Right lobe of liver (tissue), 6 donors: ENCODE data around the gene ALPI. TPM values are rescaled to one million over a fixed set of nuclear protein-coding genes. Genes with fewer than 3 reads are reported as not detected.
"Not testable (repeated sequence)": the region's sequence is repeated elsewhere in the genome, so short reads cannot be mapped to it uniquely, and the experiment has no call there.

Experiments
- ATAC-seq, 4 donors: fragments of 200-7000 bp; cut with Tn5 transposase; one replicate each; pipeline ENCODE4 v1.9.1; 2020; ENCODE audit warnings: mild to moderate bottlenecking in 4 of 4, moderate library complexity in 4 of 4
- DNase-seq, 3 donors: peaks; one replicate each; pipeline ENCODE4 v3.0.0-alpha.2; 2020
- H3K27ac ChIP-seq, 3 donors: fragments of 200-600 bp; one replicate each; pipeline ENCODE4 v1.8.0; 2022
- H3K27me3 ChIP-seq, 2 donors: fragments of 200-600 bp; one replicate each; pipeline ENCODE4 v1.8.0; 2022
- H3K36me3 ChIP-seq, 4 donors: fragments of 200-600 bp; sonication (generic) in 1 of 4; one replicate each; pipeline versions ENCODE4 v1.5.1 to v1.8.0; 2017 to 2022; ENCODE audit warnings: control low read depth in 1 of 4
- H3K4me1 ChIP-seq, 4 donors: fragments of 200-600 bp; sonication (generic) in 1 of 4; one replicate each; pipeline versions ENCODE4 v1.5.1 to v1.8.0; 2017 to 2022; ENCODE audit warnings: control low read depth in 1 of 4
- H3K4me3 ChIP-seq, 3 donors: fragments of 200-600 bp; one replicate each; pipeline ENCODE4 v1.8.0; 2022
- H3K9me3 ChIP-seq, 4 donors: fragments of 200-600 bp; sonication (generic) in 1 of 4; one replicate each; pipeline versions ENCODE4 v1.5.1 to v1.8.0; 2017 to 2022; ENCODE audit warnings: control low read depth in 1 of 4
- POLR2A ChIP-seq: fragments of 450-650 bp; IDR thresholded peaks from one replicate; pipeline ENCODE4 v1.6.1; 2017; ENCODE audit warnings: antibody characterized with exemption, mild to moderate bottlenecking
- WGBS: methylation state at CpG from one replicate; pipeline ENCODE4 v1.1.6; 2018; ENCODE audit warnings: low coverage, low lambda C conversion rate; ENCODE audit not compliant: insufficient coverage; ENCODE audit errors: missing lambda C conversion rate; 5-methylcytosine and 5-hydroxymethylcytosine counted together
- intact Hi-C, 2 donors: fragments of 100-400 bp; cut with DNase I; formaldehyde crosslinking; loops; one replicate each; pipeline versions ENCODE4 v1.11.2 to v1.14.1; 2022
- total RNA-seq, 6 experiments: library from RNA; depleted of rRNA in 2 of 6; stranded (reverse); fragments of >200 nt in 2 of 6; fragmentation: NEBNext Ultra II Directional in 3 of 6; extraction: Animal tissue kit (Norgen Biotek cat#: 25700) in 3 of 6; gene quantifications; one replicate each; pipeline versions ENCODE4 v1.1.0 to v1.2.4, GENCODE V29; 2016 to 2023
- TF ChIP-seq, protein P1 (sequence below), 4 donors: fragments of 200-600 bp in 3 of 4; fragments of 450-650 bp in 1 of 4; IDR thresholded peaks; one replicate each; pipeline versions ENCODE4 v1.5.1 to v1.8.0; 2016 to 2022; ENCODE audit warnings: antibody characterized with exemption in 4 of 4, mild to moderate bottlenecking in 2 of 4
- donor health status: DM: no; HTN: yes; CAD: no.
- donor health status: DM: no; HTN: no; CAD: no.
- donor health status: DM: no; HTN: no; CAD: no.
- donor health status: DM: no; HTN: yes; CAD: no.
- donor health status: DM: no; HTN: yes; CAD: no.

Gene ALPI
- total RNA-seq, 6 experiments from 2014 or later: 0.19 to 0.25 TPM; not detected in 4

DNA sequence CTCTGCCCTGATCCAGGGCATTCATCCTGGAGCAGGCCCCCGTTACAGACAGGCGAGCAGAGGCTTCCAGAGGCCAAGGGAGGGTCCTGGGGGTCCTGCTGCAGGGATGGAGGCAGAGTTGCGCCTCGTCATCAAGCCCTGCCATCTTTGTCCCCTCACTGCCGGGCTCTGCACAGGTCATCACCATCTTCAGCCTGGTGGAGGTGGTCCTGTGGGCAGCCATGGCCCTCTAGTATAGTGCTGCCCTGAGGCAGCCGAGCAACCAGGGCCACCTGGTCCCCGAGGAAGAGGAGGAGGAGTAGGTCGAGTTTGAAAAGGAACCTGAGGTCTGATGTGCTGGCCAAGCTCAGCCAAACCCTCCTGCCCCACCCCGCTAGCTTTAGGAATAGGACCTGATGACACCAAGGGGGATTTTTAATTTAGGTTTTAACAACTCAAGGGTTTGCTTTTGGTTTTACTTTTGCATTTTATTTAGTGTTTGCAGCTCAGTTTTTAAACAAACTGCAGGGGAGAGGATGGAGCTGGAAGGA lies 8.8 kb upstream of the ALPI start:
- TF ChIP-seq POLR2A: no peak
- TF ChIP-seq, protein P1, sequence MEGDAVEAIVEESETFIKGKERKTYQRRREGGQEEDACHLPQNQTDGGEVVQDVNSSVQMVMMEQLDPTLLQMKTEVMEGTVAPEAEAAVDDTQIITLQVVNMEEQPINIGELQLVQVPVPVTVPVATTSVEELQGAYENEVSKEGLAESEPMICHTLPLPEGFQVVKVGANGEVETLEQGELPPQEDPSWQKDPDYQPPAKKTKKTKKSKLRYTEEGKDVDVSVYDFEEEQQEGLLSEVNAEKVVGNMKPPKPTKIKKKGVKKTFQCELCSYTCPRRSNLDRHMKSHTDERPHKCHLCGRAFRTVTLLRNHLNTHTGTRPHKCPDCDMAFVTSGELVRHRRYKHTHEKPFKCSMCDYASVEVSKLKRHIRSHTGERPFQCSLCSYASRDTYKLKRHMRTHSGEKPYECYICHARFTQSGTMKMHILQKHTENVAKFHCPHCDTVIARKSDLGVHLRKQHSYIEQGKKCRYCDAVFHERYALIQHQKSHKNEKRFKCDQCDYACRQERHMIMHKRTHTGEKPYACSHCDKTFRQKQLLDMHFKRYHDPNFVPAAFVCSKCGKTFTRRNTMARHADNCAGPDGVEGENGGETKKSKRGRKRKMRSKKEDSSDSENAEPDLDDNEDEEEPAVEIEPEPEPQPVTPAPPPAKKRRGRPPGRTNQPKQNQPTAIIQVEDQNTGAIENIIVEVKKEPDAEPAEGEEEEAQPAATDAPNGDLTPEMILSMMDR (IDR thresholded peaks at IDR 0.05): no peak
- no peak for ATAC-seq
- 100% methylated on average over 1 of the region's 9 CpGs for WGBS
- DNase-seq: peak in 1 of 3 donors; percentile 47
- Histone ChIP-seq H3K4me1 (peaks cover 0 to 29% (median 12%) of the 10 kb centered on the region in 4 donors), H3K9me3 (no peaks in the 10 kb centered on the region), H3K4me3 (no peak overlapping the region), H3K27ac (peak overlapping the region; percentile 86 to 100 (median 99)), H3K36me3 (no peaks in the 10 kb centered on the region), H3K27me3 (no peaks in the 10 kb centered on the region)
- intact Hi-C loops: no loop called here

DNA sequence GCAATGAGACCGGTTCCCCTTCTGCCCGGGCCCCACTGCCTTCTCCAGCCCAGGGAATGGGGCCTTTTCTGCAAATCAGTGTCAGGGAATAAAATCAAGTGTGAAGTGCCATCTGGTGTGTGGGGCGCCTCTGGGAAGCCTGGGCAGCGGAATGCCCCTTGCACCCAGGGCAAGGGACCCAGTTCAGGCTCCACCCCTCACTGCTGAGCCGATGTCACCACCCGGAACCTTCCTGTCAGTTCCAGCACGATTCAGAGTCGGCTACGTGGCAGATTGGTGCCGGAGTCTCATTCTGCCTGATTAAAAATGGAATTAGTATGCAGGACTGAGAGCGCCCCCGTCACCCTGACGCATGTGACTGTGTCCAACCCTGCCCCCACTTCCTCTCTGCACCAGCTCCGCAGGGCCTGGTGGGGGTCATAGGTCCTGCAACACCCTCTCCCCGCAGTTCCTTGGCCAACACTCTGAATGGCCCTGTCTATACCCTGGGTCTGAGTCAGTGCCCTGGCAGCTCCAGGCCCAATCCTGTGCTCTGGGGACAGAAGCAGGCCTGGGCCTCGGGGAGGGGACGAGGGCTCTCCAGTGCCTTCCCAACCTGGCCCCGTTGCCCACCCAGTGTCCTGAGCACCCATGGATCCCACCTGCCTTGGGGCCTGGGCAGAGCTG lies 8.2 kb upstream of the ALPI start:
- no peaks in the 10 kb centered on the region for H3K27me3 ChIP-seq
- peak; percentile 84 to 93 (median 90) for DNase-seq
- peaks cover 0 to 29% (median 12%) of the 10 kb centered on the region in 4 donors for H3K4me1 ChIP-seq
- H3K9me3 ChIP-seq: no peaks in the 10 kb centered on the region
- intact Hi-C loops: no loop called here
- H3K27ac ChIP-seq: peak overlapping the region; percentile 86 to 100 (median 99)
- no peak overlapping the region for H3K4me3 ChIP-seq
- H3K36me3 ChIP-seq: no peaks in the 10 kb centered on the region
- TF ChIP-seq, protein P1 (IDR thresholded peaks at IDR 0.05): no peak
- TF ChIP-seq POLR2A: peak; percentile 86
- peak; percentile 75 to 84 (median 82) for ATAC-seq
- WGBS: 33% methylated on average over 8 of the region's 18 CpGs

DNA sequence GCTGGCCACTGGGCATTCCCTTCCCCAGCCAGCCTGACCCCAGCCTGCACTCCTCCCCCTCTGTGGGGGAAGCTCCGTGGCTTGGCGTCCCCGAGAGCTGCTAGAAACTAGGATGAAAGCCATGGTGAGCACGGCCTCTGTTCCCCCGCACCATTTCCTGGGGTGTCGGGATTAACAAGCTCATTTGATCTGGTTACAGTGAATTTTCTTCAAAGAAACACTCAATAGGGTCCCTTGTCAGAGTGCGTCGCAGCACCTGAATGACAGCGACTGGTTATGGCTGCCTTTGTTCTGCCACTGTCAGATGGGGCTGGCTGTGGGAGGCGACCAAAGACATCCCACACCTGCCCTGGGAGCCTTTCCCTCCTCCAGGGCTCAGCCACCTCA lies 7.7 kb upstream of the ALPI start:
- WGBS: 86% methylated on average over 5 of the region's 10 CpGs
- no peaks in the 10 kb centered on the region for H3K9me3 ChIP-seq
- no peaks in the 10 kb centered on the region for H3K27me3 ChIP-seq
- no peak for ATAC-seq
- H3K4me3 ChIP-seq: no peak overlapping the region
- no peak for DNase-seq
- peak overlapping the region; percentile 86 to 100 (median 99) for H3K27ac ChIP-seq
- intact Hi-C loops: no loop called here
- H3K36me3 ChIP-seq: no peaks in the 10 kb centered on the region
- TF ChIP-seq, protein P1 (IDR thresholded peaks at IDR 0.05): no peak
- no peak for TF ChIP-seq POLR2A
- H3K4me1 ChIP-seq: peaks cover 0 to 29% (median 12%) of the 10 kb centered on the region in 4 donors

DNA sequence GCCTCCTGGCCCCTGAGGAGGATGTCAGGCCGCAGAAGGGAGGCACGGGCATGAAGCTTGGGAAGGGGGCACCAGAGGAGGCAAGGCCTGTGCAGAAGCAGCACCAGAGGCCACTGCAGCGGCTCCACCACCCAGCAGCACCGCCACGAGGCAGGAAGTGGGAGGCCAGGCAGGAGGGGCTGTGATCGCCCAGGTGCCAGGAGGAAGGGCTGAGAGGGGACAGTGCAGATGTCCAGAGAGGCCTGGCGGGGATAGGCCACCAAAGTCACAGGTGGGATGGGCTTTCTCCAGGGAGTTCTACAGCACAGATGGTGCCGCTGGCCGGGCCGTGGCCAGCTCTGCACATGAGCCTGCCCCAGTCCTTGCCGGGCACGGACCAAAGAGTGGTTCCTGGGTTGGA lies 6.0 kb upstream of the ALPI start:
- intact Hi-C loops: loop anchor here in 1 of 2 donors (10.0 kb wide), 1 partner anchor 65 kb away; no protein-coding TSS in a partner anchor

DNA sequence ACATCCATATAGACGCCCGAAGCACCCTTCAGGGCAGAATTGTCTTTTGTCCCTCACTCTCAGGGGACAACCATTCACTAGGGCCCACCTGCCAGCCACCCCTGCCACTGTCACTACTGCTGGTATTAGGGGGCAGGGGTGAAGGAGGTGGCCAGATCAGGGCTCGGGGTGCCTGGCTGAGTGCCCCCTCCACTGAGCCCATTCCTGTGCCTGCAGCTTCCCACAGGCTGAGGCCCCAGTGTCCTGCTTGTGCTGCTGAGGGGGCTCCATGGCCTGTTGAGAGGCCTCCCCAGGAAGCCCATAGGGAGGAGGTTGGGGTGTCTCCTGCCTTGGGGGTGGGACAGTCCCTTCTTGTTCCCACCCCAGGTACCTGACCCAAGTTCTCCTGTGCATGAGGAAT lies 4.3 kb upstream of the ALPI start:
- not testable (repeated sequence) for H3K36me3 ChIP-seq, H3K4me3 ChIP-seq, ATAC-seq, DNase-seq, H3K9me3 ChIP-seq, H3K27ac ChIP-seq, H3K27me3 ChIP-seq
- WGBS: 80% methylated on average over 2 of the region's 3 CpGs
- intact Hi-C loops: loop anchor here in 1 of 2 donors (10.0 kb wide), 1 partner anchor 63 kb away; no protein-coding TSS in a partner anchor
- peaks cover 0 to 16% (median 6%) of the 10 kb centered on the region in 4 donors for H3K4me1 ChIP-seq

More for the DNA sequence above, 6.0 kb upstream of the ALPI start:
- H3K27me3 ChIP-seq: no peaks in the 10 kb centered on the region
- DNase-seq (no peak), ATAC-seq (no peak)
- no peak overlapping the region for H3K27ac ChIP-seq
- H3K4me1 ChIP-seq: peaks cover 0 to 19% (median 8%) of the 10 kb centered on the region in 4 donors
- H3K36me3 ChIP-seq: no peaks in the 10 kb centered on the region
- TF ChIP-seq, protein P1 (IDR thresholded peaks at IDR 0.05): no peak
- no peak for TF ChIP-seq POLR2A
- H3K4me3 ChIP-seq: no peak overlapping the region
- WGBS: no CpG with 5 or more reads among the region's 12 CpGs
- H3K9me3 ChIP-seq: no peaks in the 10 kb centered on the region
